NT2/D1 (cell line): ENCODE measurements around the gene IGLL1.

ENCODE experiments used
- SUZ12 ChIP-seq: IDR thresholded peaks from 2 replicates; pipeline ENCODE4 v1.6.1; 2011; ENCODE audit not compliant: insufficient read length, insufficient read depth; ENCODE audit errors: extremely low read depth
- ZNF274 ChIP-seq: IDR thresholded peaks from 2 replicates; pipeline ENCODE4 v1.6.1; 2011; ENCODE audit warnings: mild to moderate bottlenecking, low read depth, low read length

DNA sequence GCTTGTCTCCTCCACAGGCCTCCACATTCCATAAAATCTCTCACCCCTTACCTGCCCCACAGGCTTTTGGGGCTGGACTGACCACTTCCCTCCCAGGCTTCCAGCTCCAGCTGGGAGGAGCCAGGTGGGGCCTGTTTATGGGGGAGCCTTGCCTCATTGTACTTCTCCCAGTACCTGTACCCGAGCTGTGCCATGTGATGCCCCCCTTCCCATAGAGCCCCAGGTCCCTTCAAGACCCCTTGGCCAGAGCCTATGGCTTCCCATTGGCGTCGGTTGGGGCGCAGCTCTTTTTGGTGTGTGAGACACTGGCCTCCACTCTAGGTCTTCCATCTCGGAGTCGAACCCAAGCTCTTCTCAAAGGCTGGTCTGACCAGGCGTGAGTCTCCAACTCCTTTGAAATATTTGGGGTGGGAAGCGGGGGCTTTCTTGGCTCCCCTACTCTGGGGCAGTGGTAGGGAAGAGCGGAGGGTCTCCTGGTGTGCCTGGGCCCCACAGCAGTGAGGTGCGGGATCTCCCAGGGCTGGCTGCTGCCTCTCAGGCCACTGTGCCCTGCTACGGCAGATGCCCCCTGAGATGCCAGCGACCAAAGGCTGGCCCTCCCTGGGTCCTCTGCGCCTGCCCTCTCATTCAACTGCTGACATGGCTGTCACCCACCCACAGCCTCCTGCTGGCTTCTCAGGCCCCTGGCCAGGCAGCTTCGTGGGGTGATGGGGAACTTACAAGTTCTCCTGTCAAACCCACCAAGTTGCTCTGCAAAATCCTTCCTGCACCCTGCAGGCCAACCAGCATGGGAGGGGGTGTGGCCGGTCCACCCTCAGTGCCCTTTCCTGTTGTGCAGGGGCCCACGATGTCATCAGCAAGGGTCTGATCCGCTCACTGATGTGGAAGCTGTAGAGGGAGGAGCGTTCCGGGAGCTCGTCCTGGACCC, 26.4 kb upstream of the IGLL1 start:
- no peak for TF ChIP-seq SUZ12
- no peak for TF ChIP-seq ZNF274
